ENCODE measurements around the gene DROSHA. TPM values are rescaled to one million over a fixed set of nuclear protein-coding genes. Genes with fewer than 3 reads are reported as not detected.

DROSHA gene
- total and polyA plus RNA-seq, 10 donors, result 34.8 to 68.5 (median 46.0) TPM

GRCh38 chr5:31355337-31355736, 176.6 kb downstream of the DROSHA start:
- intact Hi-C loops (cut with DNase I; ENCODE audit: low total_unique reads), result no loop called here
- no peak overlapping the region for H3K4me3 ChIP-seq
- H3K9me3 ChIP-seq, result peaks cover 0 to 16% (median 5%) of the 10 kb centered on the region in 8 donors
- no peak for DNase-seq
- H3K27ac ChIP-seq, result no peak overlapping the region
- H3K27me3 ChIP-seq (replicated peaks in 1 of 7), result peaks cover 0 to 4% (median 0%) of the 10 kb centered on the region in 7 donors
- no peaks in the 10 kb centered on the region for H3K36me3 ChIP-seq
- WGBS, 5 donors, result 50 to 78% (median 72%) methylated on average over 3 of the region's 3 CpGs
- H3K4me1 ChIP-seq, result no peaks in the 10 kb centered on the region
- TF ChIP-seq CTCF (IDR thresholded peaks at IDR 0.05 in 8 of 11, conservative IDR thresholded peaks at IDR 0.05 in 3 of 11) (no peak), POLR2A (IDR thresholded peaks at IDR 0.05) (no peak), POLR2AphosphoS5 (IDR thresholded peaks at IDR 0.05) (no peak)

Small RNA genes lying within 50 kb of the gene (small RNA-seq; reads per million reads assigned to genes)
- gene RF00019, result 0 reads per million in 4 donors

Other genes starting within 250 kb of the DROSHA start
- gene C5orf22, start 208 bp upstream of the DROSHA start, total RNA-seq, result 10 to 100 TPM; 16.5 to 25.8 (median 23.7) TPM
- 1 to 10 TPM; 5.3 to 8.6 (median 8.1) TPM for gene C5orf22, start 208 bp upstream of the DROSHA start, polyA plus RNA-seq
- gene PDZD2, start 107.0 kb upstream of the DROSHA start, total RNA-seq, result 1 to 10 TPM in 6 of 7 donors, under 1 TPM in 1; 0.70 to 4.7 (median 2.9) TPM
- gene PDZD2, start 107.0 kb upstream of the DROSHA start, polyA plus RNA-seq, result under 1 TPM; 0.09 to 0.74 (median 0.39) TPM